ENCODE measurements around the gene ATP8A2.

Gene ATP8A2

DNA sequence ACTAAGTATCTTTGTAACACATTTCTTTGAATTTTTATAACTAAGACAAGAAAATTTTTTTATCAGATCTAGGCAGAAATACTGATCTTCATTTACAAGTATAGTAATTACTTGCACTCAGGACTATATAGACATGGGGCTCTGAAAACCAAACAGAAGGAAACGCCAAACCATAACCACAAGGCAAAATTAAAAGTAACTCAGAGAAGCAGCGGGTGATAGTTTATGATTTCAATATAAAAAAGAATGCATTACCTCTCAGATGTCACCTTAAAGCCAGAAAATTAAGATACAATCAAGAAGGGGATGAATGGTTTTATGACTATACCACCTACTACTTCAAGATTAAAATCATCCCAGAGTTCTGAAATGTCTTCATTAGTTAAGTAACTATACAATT lies 673.4 kb downstream of the ATP8A2 start:
- peaks cover 19% of the 10 kb centered on the region for H3K27me3 ChIP-seq (ENCODE audit: low read depth, low read length)
- no peak overlapping the region for H3K27ac ChIP-seq (ENCODE audit: low read length)
- no peaks in the 10 kb centered on the region for H3K9me3 ChIP-seq (ENCODE audit: control insufficient read depth in 1 of 2, low read length in 2 of 2)
- H3K4me3 ChIP-seq (ENCODE audit: low read depth in 1 of 2, low read length in 2 of 2): no peak overlapping the region
- H3K36me3 ChIP-seq (ENCODE audit: control insufficient read depth in 1 of 2, insufficient read depth in 2 of 2, low read length in 2 of 2): no peaks in the 10 kb centered on the region
- H3K4me1 ChIP-seq (ENCODE audit: control insufficient read depth in 1 of 2, insufficient read depth in 2 of 2, low read length in 2 of 2): peaks cover 0 to 10% of the 10 kb centered on the region in 2 donors

DNA sequence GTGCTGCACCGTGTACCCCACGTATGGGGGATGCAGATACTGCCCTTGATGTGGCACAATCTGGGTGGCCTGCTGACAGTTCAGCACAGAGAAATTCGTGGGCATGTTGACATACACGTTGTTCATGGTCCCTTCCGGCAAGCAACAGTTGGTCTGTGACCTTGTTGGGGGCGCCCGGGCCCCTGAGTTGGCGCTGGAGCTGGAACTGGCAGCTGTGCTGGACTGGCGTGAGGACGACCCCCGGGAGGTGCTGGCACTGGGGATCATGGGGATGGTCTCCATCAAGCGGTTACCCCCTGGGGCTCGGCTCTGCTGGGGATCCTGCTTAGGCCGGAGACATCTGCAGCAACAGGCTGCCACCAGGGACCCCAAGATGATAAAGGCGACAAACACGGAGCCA lies 674.9 kb downstream of the ATP8A2 start:
- Histone ChIP-seq H3K4me1 (ENCODE audit: control insufficient read depth in 1 of 2, insufficient read depth in 2 of 2, low read length in 2 of 2) (peaks cover 0 to 25% of the 10 kb centered on the region in 2 donors), H3K27ac (ENCODE audit: low read length) (no peak overlapping the region), H3K27me3 (ENCODE audit: low read depth, low read length) (peaks cover 27% of the 10 kb centered on the region), H3K36me3 (ENCODE audit: control insufficient read depth in 1 of 2, insufficient read depth in 2 of 2, low read length in 2 of 2) (no peaks in the 10 kb centered on the region), H3K4me3 (ENCODE audit: low read depth in 1 of 2, low read length in 2 of 2) (no peak overlapping the region), H3K9me3 (ENCODE audit: control insufficient read depth in 1 of 2, low read length in 2 of 2) (no peaks in the 10 kb centered on the region)

DNA sequence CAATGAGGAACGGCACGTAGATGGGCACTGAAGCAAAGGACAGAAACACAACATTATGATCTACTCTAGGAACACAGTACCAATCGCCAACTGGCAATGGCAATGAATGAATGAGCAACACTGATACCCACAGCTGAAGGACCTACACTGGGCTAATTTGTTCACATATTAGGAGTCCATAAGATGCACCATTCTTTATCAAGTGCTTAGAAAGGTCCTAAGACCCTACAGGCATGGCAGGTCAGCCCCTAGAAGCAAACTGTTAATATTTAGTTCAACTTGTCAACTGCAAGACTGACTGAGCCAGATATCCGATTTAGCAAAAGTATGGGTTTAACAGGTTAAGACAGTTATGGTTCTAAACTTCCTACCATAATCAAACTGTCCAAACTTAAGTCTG lies 675.3 kb downstream of the ATP8A2 start:
- Histone ChIP-seq H3K4me1 (ENCODE audit: control insufficient read depth in 1 of 2, insufficient read depth in 2 of 2, low read length in 2 of 2) (peaks cover 0 to 29% of the 10 kb centered on the region in 2 donors), H3K27me3 (ENCODE audit: low read depth, low read length) (peaks cover 27% of the 10 kb centered on the region), H3K36me3 (ENCODE audit: control insufficient read depth in 1 of 2, insufficient read depth in 2 of 2, low read length in 2 of 2) (no peaks in the 10 kb centered on the region), H3K27ac (ENCODE audit: low read length) (no peak overlapping the region), H3K4me3 (ENCODE audit: low read depth in 1 of 2, low read length in 2 of 2) (no peak overlapping the region), H3K9me3 (ENCODE audit: control insufficient read depth in 1 of 2, low read length in 2 of 2) (no peaks in the 10 kb centered on the region)

DNA sequence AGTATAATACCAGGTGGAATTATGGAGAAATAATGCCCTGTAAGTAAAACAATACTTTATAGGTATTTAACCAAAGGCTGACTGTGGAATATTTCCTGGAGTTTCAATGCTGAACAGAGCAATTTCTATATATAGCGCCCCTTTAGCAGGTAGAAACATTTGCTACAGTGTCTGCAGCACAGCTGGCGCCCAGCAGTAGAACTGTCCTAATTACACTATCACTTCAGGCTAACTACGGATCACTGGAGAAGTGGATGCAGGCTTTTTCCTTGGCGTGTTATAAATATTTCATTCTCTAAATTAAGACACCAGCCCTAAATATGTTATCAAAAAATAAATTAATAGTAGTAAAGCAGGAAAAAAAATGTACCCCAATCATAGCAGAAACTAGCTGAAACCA lies 677.0 kb downstream of the ATP8A2 start:
- peaks cover 27% of the 10 kb centered on the region for H3K27me3 ChIP-seq (ENCODE audit: low read depth, low read length)

GRCh38 chr13:26050568-26051230 lies 678.9 kb downstream of the ATP8A2 start:
- no peaks in the 10 kb centered on the region for H3K36me3 ChIP-seq (ENCODE audit: control insufficient read depth in 1 of 2, insufficient read depth in 2 of 2, low read length in 2 of 2)
- H3K4me3 ChIP-seq (ENCODE audit: low read depth in 1 of 2, low read length in 2 of 2): peak overlapping the region in 1 of 2 donors; percentile 67
- no peaks in the 10 kb centered on the region for H3K9me3 ChIP-seq (ENCODE audit: control insufficient read depth in 1 of 2, low read length in 2 of 2)
- H3K4me1 ChIP-seq (ENCODE audit: control insufficient read depth in 1 of 2, insufficient read depth in 2 of 2, low read length in 2 of 2): peaks cover 0 to 31% of the 10 kb centered on the region in 2 donors
- peaks cover 27% of the 10 kb centered on the region for H3K27me3 ChIP-seq (ENCODE audit: low read depth, low read length)
- H3K27ac ChIP-seq (ENCODE audit: low read length): no peak overlapping the region

More for the DNA sequence above, 677.0 kb downstream of the ATP8A2 start:
- no peak overlapping the region for H3K4me3 ChIP-seq (ENCODE audit: low read depth in 1 of 2, low read length in 2 of 2)
- no peaks in the 10 kb centered on the region for H3K9me3 ChIP-seq (ENCODE audit: control insufficient read depth in 1 of 2, low read length in 2 of 2)
- no peak overlapping the region for H3K27ac ChIP-seq (ENCODE audit: low read length)
- no peaks in the 10 kb centered on the region for H3K36me3 ChIP-seq (ENCODE audit: control insufficient read depth in 1 of 2, insufficient read depth in 2 of 2, low read length in 2 of 2)
- H3K4me1 ChIP-seq (ENCODE audit: control insufficient read depth in 1 of 2, insufficient read depth in 2 of 2, low read length in 2 of 2): peaks cover 0 to 31% of the 10 kb centered on the region in 2 donors

DNA sequence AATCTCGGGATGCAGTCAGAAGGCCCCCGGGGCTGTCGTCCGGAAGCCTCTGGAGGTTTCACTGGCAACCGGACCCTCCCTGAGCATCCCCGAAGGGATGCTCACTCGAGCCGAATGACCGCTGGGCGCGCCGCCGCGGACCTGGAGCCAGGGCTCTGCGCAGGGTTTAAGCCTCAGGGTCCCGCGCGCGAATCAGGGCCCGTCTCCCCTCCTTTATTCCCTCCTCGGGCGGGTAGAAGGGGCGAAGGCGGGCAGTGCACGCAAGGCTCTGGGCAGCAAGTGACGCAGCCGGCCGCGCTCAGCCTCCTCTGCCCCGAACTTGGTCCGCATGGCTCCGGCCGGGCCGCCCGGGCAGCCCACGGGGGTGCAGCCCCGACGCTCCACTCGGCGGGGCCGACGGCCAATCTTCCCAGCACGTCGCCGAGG lies 679.5 kb downstream of the ATP8A2 start:
- Histone ChIP-seq H3K4me1 (ENCODE audit: control insufficient read depth in 1 of 2, insufficient read depth in 2 of 2, low read length in 2 of 2) (peaks cover 0 to 31% of the 10 kb centered on the region in 2 donors), H3K4me3 (ENCODE audit: low read depth in 1 of 2, low read length in 2 of 2) (peak overlapping the region in 1 of 2 donors; percentile 67), H3K27ac (ENCODE audit: low read length) (no peak overlapping the region), H3K27me3 (ENCODE audit: low read depth, low read length) (peaks cover 27% of the 10 kb centered on the region), H3K36me3 (ENCODE audit: control insufficient read depth in 1 of 2, insufficient read depth in 2 of 2, low read length in 2 of 2) (no peaks in the 10 kb centered on the region), H3K9me3 (ENCODE audit: control insufficient read depth in 1 of 2, low read length in 2 of 2) (no peaks in the 10 kb centered on the region)

GRCh38 chr13:26051657-26052311 lies 680.0 kb downstream of the ATP8A2 start, which contains the start of gene SHISA2:
Gene SHISA2, minus strand, starts transcription at chr13:26052016. Its CDS starts 1,041 bp downstream, at chr13:26050975.
- Histone ChIP-seq H3K36me3 (ENCODE audit: control insufficient read depth in 1 of 2, insufficient read depth in 2 of 2, low read length in 2 of 2) (no peaks in the 10 kb centered on the region), H3K27me3 (ENCODE audit: low read depth, low read length) (peaks cover 27% of the 10 kb centered on the region), H3K27ac (ENCODE audit: low read length) (no peak within 1 kb of the TSS), H3K9me3 (ENCODE audit: control insufficient read depth in 1 of 2, low read length in 2 of 2) (no peaks in the 10 kb centered on the region), H3K4me1 (ENCODE audit: control insufficient read depth in 1 of 2, insufficient read depth in 2 of 2, low read length in 2 of 2) (peaks cover 0 to 31% of the 10 kb centered on the region in 2 donors), H3K4me3 (ENCODE audit: low read depth in 1 of 2, low read length in 2 of 2) (peak within 1 kb of the TSS; percentile 38 to 67)

GRCh38 chr13:26052337-26052736 lies 680.6 kb downstream of the ATP8A2 start:
- Histone ChIP-seq H3K4me1 (ENCODE audit: control insufficient read depth in 1 of 2, insufficient read depth in 2 of 2, low read length in 2 of 2) (peaks cover 0 to 31% of the 10 kb centered on the region in 2 donors), H3K27me3 (ENCODE audit: low read depth, low read length) (peaks cover 27% of the 10 kb centered on the region), H3K27ac (ENCODE audit: low read length) (no peak overlapping the region), H3K4me3 (ENCODE audit: low read depth in 1 of 2, low read length in 2 of 2) (peak overlapping the region; percentile 38 to 67), H3K9me3 (ENCODE audit: control insufficient read depth in 1 of 2, low read length in 2 of 2) (no peaks in the 10 kb centered on the region), H3K36me3 (ENCODE audit: control insufficient read depth in 1 of 2, insufficient read depth in 2 of 2, low read length in 2 of 2) (no peaks in the 10 kb centered on the region)

GRCh38 chr13:26053418-26053980 lies 681.7 kb downstream of the ATP8A2 start:
- Histone ChIP-seq H3K36me3 (ENCODE audit: control insufficient read depth in 1 of 2, insufficient read depth in 2 of 2, low read length in 2 of 2) (no peaks in the 10 kb centered on the region), H3K4me1 (ENCODE audit: control insufficient read depth in 1 of 2, insufficient read depth in 2 of 2, low read length in 2 of 2) (peaks cover 0 to 31% of the 10 kb centered on the region in 2 donors), H3K4me3 (ENCODE audit: low read depth in 1 of 2, low read length in 2 of 2) (no peak overlapping the region), H3K9me3 (ENCODE audit: control insufficient read depth in 1 of 2, low read length in 2 of 2) (no peaks in the 10 kb centered on the region), H3K27ac (ENCODE audit: low read length) (no peak overlapping the region), H3K27me3 (ENCODE audit: low read depth, low read length) (peaks cover 25% of the 10 kb centered on the region)

DNA sequence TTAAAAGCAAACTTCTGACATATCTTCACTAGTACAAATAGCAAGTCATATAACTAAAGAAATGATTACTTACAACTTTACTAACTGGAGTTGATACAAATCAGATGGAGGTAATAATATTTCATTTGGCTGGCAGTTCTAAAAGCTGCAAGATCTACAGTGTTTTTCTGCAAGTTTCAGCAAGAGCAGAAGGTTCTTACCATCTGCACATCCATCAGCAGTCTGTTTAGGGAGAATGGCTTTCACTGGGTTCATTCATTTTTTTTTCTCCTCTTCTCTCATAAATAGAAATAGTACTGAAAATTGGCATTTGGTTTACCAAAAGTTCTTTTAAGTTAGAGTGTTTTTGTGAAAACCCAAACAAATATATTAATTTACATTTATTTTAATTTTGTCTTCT lies 683.1 kb downstream of the ATP8A2 start:
- H3K4me1 ChIP-seq (ENCODE audit: control insufficient read depth in 1 of 2, insufficient read depth in 2 of 2, low read length in 2 of 2): peaks cover 0 to 23% of the 10 kb centered on the region in 2 donors
- H3K4me3 ChIP-seq (ENCODE audit: low read depth in 1 of 2, low read length in 2 of 2): no peak overlapping the region
- no peaks in the 10 kb centered on the region for H3K36me3 ChIP-seq (ENCODE audit: control insufficient read depth in 1 of 2, insufficient read depth in 2 of 2, low read length in 2 of 2)
- no peak overlapping the region for H3K27ac ChIP-seq (ENCODE audit: low read length)
- no peaks in the 10 kb centered on the region for H3K9me3 ChIP-seq (ENCODE audit: control insufficient read depth in 1 of 2, low read length in 2 of 2)
- H3K27me3 ChIP-seq (ENCODE audit: low read depth, low read length): peaks cover 11% of the 10 kb centered on the region

DNA sequence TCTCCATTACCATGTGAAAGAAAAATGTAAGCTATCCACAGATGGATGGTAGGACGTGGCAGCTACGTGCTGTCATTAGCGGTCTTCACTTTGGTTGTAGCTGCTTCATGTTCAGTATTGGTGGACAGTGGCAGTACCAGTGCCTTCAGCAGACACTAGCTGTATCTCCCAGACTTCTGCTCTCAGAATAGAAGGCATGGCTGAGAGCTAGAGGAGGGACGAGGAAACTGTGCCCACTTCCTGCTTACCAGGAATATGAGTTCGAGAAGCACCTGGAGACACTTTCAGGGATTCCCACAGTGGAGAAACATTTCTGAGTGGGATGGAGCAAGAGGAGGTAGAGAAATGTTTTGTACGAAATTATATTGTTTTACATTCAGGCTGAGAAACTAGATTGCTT lies 686.9 kb downstream of the ATP8A2 start:
- Histone ChIP-seq H3K27me3 (ENCODE audit: low read depth, low read length) (no peaks in the 10 kb centered on the region), H3K36me3 (ENCODE audit: control insufficient read depth in 1 of 2, insufficient read depth in 2 of 2, low read length in 2 of 2) (no peaks in the 10 kb centered on the region), H3K9me3 (ENCODE audit: control insufficient read depth in 1 of 2, low read length in 2 of 2) (no peaks in the 10 kb centered on the region), H3K27ac (ENCODE audit: low read length) (no peak overlapping the region), H3K4me1 (ENCODE audit: control insufficient read depth in 1 of 2, insufficient read depth in 2 of 2, low read length in 2 of 2) (no peaks in the 10 kb centered on the region), H3K4me3 (ENCODE audit: low read depth in 1 of 2, low read length in 2 of 2) (no peak overlapping the region)

Measured in muscle layer of duodenum (tissue), 2 donors.